Testis (tissue), 2 donors: ENCODE measurements around the gene PROB1.

Experiments used
- CTCF ChIP-seq, 3 experiments: fragments of 450-650 bp in 2 of 3; fragments of 200-600 bp in 1 of 3; sonication (generic) in 1 of 3; IDR thresholded peaks; one replicate each; pipeline ENCODE4 v1.5.1; 2016 to 2019; ENCODE audit warnings: antibody characterized with exemption in 3 of 3, mild to moderate bottlenecking in 2 of 3, moderate library complexity in 1 of 3
- POLR2A ChIP-seq: fragments of 450-650 bp; IDR thresholded peaks from one replicate; pipeline ENCODE4 v1.6.1; 2017; ENCODE audit warnings: antibody characterized with exemption, mild to moderate bottlenecking, moderate library complexity

GRCh38 chr5:139363937-139364336 is 31.0 kb downstream of the PROB1 start:
- TF ChIP-seq CTCF (IDR thresholded peaks at IDR 0.05) (no peak), POLR2A (no peak)
